Psoas muscle (tissue), 8 donors: ENCODE data around the gene CHID1. TPM values are rescaled to one million over a fixed set of nuclear protein-coding genes. Genes with fewer than 3 reads are reported as not detected.

Experiments
- ATAC-seq, 4 donors: fragments of 200-7000 bp; cut with Tn5 transposase; one replicate each; pipeline ENCODE4 v1.9.1; 2020; ENCODE audit warnings: moderate library complexity in 3 of 4, mild to moderate bottlenecking in 2 of 4
- DNase-seq, 2 donors: peaks; one replicate each; pipeline ENCODE4 v3.0.0-alpha.2; 2020
- H3K27ac ChIP-seq: fragments of 200-600 bp; one replicate; pipeline ENCODE4 v1.8.0; 2022
- H3K27me3 ChIP-seq, 3 donors: fragments of 200-600 bp in 1 of 3; one replicate each; pipeline versions ENCODE4 v1.6.1 to v1.8.0; 2013 to 2022; ENCODE audit warnings: low read length in 2 of 3, mild to moderate bottlenecking in 2 of 3, moderate library complexity in 1 of 3; ENCODE audit not compliant: insufficient read depth in 3 of 3
- H3K36me3 ChIP-seq, 2 donors: fragments of 200-600 bp in 1 of 2; one replicate each; pipeline versions ENCODE4 v1.6.1 to v1.8.0; 2013 to 2022; ENCODE audit warnings: low read depth in 1 of 2, mild to moderate bottlenecking in 1 of 2, moderate library complexity in 1 of 2; ENCODE audit not compliant: insufficient read depth in 1 of 2
- H3K4me1 ChIP-seq: fragments of 200-600 bp; one replicate; pipeline ENCODE4 v1.8.0; 2022
- H3K4me3 ChIP-seq: fragments of 200-600 bp; one replicate; pipeline ENCODE4 v1.8.0; 2022; ENCODE audit warnings: mild to moderate bottlenecking
- H3K9me3 ChIP-seq: fragments of 200-600 bp; one replicate; pipeline ENCODE4 v1.8.0; 2022
- WGBS, 3 donors: extraction: QIAGEN DNeasy Blood & Tissue Kit; methylation state at CpG; one replicate each; pipeline versions ENCODE4 v1.1.6 to v1.1.7; 2013; 5-methylcytosine and 5-hydroxymethylcytosine counted together
- intact Hi-C, 2 donors: fragments of 100-400 bp; cut with DNase I; formaldehyde crosslinking; loops; one replicate each; pipeline versions ENCODE4 v1.11.0 to v1.14.2; 2022
- polyA plus RNA-seq, 3 donors: library from polyadenylated mRNA; stranded (reverse); fragments of 200-250 nt; gene quantifications; one replicate each; pipeline ENCODE4 v1.2.3, GENCODE V29; 2013
- total RNA-seq, 4 donors: library from RNA; stranded (reverse); fragmentation: NEBNext Ultra II Directional in 2 of 4; extraction: Animal tissue kit (Norgen Biotek cat#: 25700) in 2 of 4; gene quantifications; one replicate each; pipeline versions ENCODE4 v1.2.1 to v1.2.4, GENCODE V29; 2021 to 2023
- TF ChIP-seq, protein P1 (sequence below): fragments of 200-600 bp; IDR thresholded peaks from one replicate; pipeline ENCODE4 v1.8.0; 2022; ENCODE audit warnings: antibody characterized with exemption
- donor health status: healthy with polysubstance abuse.
- donor health status: DM: no; HTN: no; CAD: no; lungs with moderate emphysema.
- donor health status: Bipolar disorder and iron deficiency.
- donor health status: healthy.
- donor health status: DM: yes; HTN: yes; CAD: no.
- donor health status: DM: no; HTN: no; CAD: no.
- donor health status: DM: no; HTN: no; CAD: no.
- donor health status: DM: yes; HTN: yes; CAD: no.

The CHID1 gene
- total and polyA plus RNA-seq, 7 donors = 25.5 to 44.5 (median 34.3) TPM

GRCh38 chr11:852762-853161 lies 57.8 kb downstream of the CHID1 start:
- WGBS, 3 donors = 84 to 86% (median 85%) methylated on average over 14 to 15 of the region's 15 CpGs
- DNase-seq (no peak), ATAC-seq (no peak)
- Histone ChIP-seq H3K9me3 (no peaks in the 10 kb centered on the region), H3K4me3 (no peak overlapping the region), H3K4me1 (peaks cover 10% of the 10 kb centered on the region), H3K27ac (no peak overlapping the region), H3K36me3 (no peaks in the 10 kb centered on the region), H3K27me3 (peaks cover 0 to 11% (median 0%) of the 10 kb centered on the region in 3 donors)
- TF ChIP-seq, protein P1, sequence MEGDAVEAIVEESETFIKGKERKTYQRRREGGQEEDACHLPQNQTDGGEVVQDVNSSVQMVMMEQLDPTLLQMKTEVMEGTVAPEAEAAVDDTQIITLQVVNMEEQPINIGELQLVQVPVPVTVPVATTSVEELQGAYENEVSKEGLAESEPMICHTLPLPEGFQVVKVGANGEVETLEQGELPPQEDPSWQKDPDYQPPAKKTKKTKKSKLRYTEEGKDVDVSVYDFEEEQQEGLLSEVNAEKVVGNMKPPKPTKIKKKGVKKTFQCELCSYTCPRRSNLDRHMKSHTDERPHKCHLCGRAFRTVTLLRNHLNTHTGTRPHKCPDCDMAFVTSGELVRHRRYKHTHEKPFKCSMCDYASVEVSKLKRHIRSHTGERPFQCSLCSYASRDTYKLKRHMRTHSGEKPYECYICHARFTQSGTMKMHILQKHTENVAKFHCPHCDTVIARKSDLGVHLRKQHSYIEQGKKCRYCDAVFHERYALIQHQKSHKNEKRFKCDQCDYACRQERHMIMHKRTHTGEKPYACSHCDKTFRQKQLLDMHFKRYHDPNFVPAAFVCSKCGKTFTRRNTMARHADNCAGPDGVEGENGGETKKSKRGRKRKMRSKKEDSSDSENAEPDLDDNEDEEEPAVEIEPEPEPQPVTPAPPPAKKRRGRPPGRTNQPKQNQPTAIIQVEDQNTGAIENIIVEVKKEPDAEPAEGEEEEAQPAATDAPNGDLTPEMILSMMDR = no peak
- intact Hi-C loops = no loop called here

GRCh38 chr11:850775-851763 lies 59.5 kb downstream of the CHID1 start:
- ATAC-seq (no peak), DNase-seq (no peak)
- H3K27me3 ChIP-seq = peaks cover 0 to 11% (median 0%) of the 10 kb centered on the region in 3 donors
- TF ChIP-seq, protein P1 = no peak
- no peak overlapping the region for H3K4me3 ChIP-seq
- no peak overlapping the region for H3K27ac ChIP-seq
- 74 to 85% (median 80%) methylated on average over 24 to 28 of the region's 28 CpGs for WGBS, 3 donors
- H3K9me3 ChIP-seq = no peaks in the 10 kb centered on the region
- no peaks in the 10 kb centered on the region for H3K36me3 ChIP-seq
- intact Hi-C loops = no loop called here
- H3K4me1 ChIP-seq = peaks cover 10% of the 10 kb centered on the region

- H3K27ac ChIP-seq = no peak overlapping the region
- intact Hi-C loops = loop anchor here (2.0 to 5.0 kb wide), 4 partner anchors 57 to 131 kb away; partner anchors contain the start of genes AP2A2 (in 1 of the 2) and CHID1 (in 1 of the 2)
- H3K9me3 ChIP-seq = no peaks in the 10 kb centered on the region
- peak overlapping the region; percentile 48 for H3K4me3 ChIP-seq
- peaks cover 0 to 11% (median 0%) of the 10 kb centered on the region in 3 donors for H3K27me3 ChIP-seq
- TF ChIP-seq, protein P1 = no peak
- WGBS, 3 donors = 34 to 43% (median 36%) methylated on average over 51 to 97 of the region's 97 CpGs
- DNase-seq = no peak
- peaks cover 11% of the 10 kb centered on the region for H3K4me1 ChIP-seq
- no peaks in the 10 kb centered on the region for H3K36me3 ChIP-seq
- ATAC-seq = no peak
Measured at GRCh38 chr11:849951-850774, 60.4 kb downstream of the CHID1 start.

DNA sequence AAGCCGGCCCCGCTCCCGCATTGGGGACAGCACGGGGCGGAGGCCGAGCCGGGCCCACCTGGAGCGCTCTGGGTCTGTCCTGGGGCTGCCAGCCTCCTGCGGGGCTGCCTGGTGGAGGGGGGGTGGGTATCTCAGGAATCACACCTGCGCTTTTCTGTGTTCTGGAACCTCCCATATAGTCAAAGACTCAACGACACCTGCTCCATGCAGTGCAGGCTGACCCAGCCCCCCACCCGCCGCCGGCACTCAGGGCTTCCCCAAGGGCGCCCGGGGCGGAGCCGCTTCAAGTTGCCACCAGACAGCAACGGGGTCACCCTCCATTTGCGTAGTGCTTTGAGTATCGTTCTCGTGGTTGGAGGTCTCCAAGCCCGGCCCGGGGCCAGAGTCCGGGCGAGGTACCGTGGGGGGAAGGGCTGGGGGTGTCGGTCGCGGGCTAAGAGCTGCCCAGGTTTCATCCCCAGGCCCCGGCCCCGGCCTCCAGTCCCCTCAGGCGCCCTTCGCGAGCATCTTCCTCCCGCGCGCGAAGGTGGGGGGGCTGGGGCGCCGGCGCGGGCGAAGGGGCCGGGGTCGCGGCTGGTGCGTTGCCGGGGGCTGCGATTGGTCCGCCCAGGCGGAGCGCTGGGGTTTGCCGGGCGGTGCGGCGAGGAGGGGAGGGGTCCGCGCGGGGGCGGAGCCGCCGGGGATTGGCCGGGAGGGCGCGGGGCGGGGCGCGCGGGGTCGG lies 61.3 kb downstream of the CHID1 start:
- Histone ChIP-seq H3K27ac (no peak overlapping the region), H3K9me3 (no peaks in the 10 kb centered on the region), H3K4me3 (peak overlapping the region; percentile 48), H3K36me3 (no peaks in the 10 kb centered on the region), H3K27me3 (peaks cover 0 to 11% (median 0%) of the 10 kb centered on the region in 3 donors), H3K4me1 (peaks cover 20% of the 10 kb centered on the region)
- TF ChIP-seq, protein P1 = no peak
- DNase-seq (no peak), ATAC-seq (no peak)
- 13 to 19% (median 18%) methylated on average over 28 to 71 of the region's 71 CpGs for WGBS, 3 donors
- intact Hi-C loops = loop anchor here (2.0 to 5.0 kb wide), 4 partner anchors 58 to 132 kb away; partner anchors contain the start of genes AP2A2 (in 1 of the 2) and CHID1 (in 1 of the 2)
